ENCODE data around the gene RGS9. TPM values are rescaled to one million over a fixed set of nuclear protein-coding genes. Genes with fewer than 3 reads are reported as not detected.
"Not testable (repeated sequence)": the region's sequence is repeated elsewhere in the genome, so short reads cannot be mapped to it uniquely, and the experiment has no call there.

Gene RGS9
- total and polyA plus RNA-seq, 8 donors = 1.2 to 13.9 (median 3.4) TPM

DNA sequence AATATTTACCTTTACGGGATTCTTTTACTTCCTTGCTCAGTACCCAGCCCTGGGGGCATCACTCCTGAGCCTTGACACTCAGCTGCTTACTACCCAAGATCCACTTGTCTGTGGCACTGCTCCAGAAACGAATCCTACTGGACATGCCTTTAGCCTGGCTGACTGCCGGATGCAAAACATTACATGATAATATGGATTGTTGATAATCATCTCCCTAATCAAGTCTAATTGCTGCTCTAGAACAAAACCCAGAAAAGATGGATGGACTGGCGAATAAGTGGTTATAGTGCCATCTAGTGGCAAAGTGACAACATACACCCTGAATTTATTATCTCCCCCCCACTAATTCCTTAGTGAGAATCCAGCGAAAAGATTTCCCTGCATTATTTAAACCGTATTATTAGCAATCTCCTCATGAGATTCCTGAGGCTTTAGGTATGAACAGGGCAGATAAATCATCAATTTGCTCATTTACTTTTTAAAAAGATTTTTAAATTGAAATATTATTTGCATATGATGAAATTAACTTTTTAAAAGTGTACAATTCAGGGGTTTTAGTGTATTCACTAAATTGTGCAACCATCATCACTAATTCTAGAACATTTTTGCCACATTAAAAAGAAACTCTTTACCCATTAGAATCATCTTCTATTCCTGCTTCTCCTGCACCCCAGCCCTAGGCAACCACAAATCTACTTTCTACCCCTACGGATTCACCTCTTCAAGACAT, 61.6 kb downstream of the RGS9 start:
- ATAC-seq (peak in 3 of 4 donors; percentile 80 to 86 (median 84)), DNase-seq (peak in 2 of 6 donors; percentile 6 to 22), FAIRE-seq (peak; percentile 43)
- no peaks in the 10 kb centered on the region for H3K9me3 ChIP-seq
- 14 to 16% methylated on average over 7 of the region's 7 CpGs for WGBS, 2 donors
- TF ChIP-seq, protein P1, sequence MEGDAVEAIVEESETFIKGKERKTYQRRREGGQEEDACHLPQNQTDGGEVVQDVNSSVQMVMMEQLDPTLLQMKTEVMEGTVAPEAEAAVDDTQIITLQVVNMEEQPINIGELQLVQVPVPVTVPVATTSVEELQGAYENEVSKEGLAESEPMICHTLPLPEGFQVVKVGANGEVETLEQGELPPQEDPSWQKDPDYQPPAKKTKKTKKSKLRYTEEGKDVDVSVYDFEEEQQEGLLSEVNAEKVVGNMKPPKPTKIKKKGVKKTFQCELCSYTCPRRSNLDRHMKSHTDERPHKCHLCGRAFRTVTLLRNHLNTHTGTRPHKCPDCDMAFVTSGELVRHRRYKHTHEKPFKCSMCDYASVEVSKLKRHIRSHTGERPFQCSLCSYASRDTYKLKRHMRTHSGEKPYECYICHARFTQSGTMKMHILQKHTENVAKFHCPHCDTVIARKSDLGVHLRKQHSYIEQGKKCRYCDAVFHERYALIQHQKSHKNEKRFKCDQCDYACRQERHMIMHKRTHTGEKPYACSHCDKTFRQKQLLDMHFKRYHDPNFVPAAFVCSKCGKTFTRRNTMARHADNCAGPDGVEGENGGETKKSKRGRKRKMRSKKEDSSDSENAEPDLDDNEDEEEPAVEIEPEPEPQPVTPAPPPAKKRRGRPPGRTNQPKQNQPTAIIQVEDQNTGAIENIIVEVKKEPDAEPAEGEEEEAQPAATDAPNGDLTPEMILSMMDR (IDR thresholded peaks at IDR 0.05) = peak; percentile 64 to 75 (median 68)
- no peaks in the 10 kb centered on the region for H3K36me3 ChIP-seq
- intact Hi-C loops (cut with DNase I) = no loop called here
- H3K4me3 ChIP-seq = no peak overlapping the region
- no peak overlapping the region for H3K27ac ChIP-seq
- no peaks in the 10 kb centered on the region for H3K4me1 ChIP-seq
- H3K27me3 ChIP-seq = no peaks in the 10 kb centered on the region

GRCh38 chr17:65201331-65201730, 64.2 kb downstream of the RGS9 start:
- no peaks in the 10 kb centered on the region for H3K9me3 ChIP-seq
- intact Hi-C loops (cut with DNase I) = no loop called here
- DNase-seq (no peak), ATAC-seq (no peak), FAIRE-seq (no peak)
- no peaks in the 10 kb centered on the region for H3K27me3 ChIP-seq
- H3K4me1 ChIP-seq = no peaks in the 10 kb centered on the region
- no peak overlapping the region for H3K27ac ChIP-seq
- TF ChIP-seq, protein P1 (IDR thresholded peaks at IDR 0.05) = no peak
- H3K36me3 ChIP-seq = no peaks in the 10 kb centered on the region
- H3K4me3 ChIP-seq = no peak overlapping the region
- WGBS, 2 donors = 73 to 81% methylated on average over 10 of the region's 10 CpGs

DNA sequence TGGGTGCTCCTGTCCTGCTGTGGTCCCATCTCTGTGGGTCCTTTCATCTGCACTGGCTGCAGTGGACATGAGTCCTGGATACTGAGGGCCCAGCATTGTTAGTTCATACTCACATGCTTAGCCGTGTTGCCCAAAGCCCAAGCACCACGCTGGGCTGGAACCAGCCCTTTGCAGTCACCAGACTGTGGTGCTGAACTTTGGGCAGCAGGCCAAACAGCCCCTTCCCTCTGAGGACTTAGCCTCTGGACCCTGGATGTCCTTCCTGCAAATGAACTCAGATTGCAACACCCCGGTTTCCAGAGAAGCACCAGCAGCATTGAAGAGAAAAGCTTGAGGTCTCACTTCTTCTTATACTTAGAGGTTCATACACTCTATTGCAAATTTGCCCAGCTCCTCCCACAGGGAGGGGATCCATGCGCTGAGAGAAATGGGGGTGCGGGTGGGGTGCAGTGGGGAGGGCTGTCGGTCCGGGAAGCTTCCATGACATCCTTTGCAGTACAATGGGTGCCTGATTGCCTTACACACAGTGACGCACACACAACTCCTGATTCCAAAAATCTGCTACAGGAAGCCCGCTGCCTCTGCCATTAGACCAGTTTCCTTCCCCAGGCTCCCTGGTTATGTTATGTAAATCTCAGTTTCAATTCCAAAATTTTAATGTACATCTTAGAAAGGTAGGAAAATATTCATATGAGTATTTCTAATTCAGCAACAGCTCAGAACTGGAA, 65.8 kb downstream of the RGS9 start:
- Histone ChIP-seq H3K27me3 (no peaks in the 10 kb centered on the region), H3K9me3 (no peaks in the 10 kb centered on the region), H3K4me3 (no peak overlapping the region), H3K27ac (no peak overlapping the region), H3K4me1 (no peaks in the 10 kb centered on the region), H3K36me3 (no peaks in the 10 kb centered on the region)
- ATAC-seq (no peak), FAIRE-seq (no peak), DNase-seq (no peak)
- WGBS, 2 donors = 71 to 73% methylated on average over 9 of the region's 9 CpGs
- intact Hi-C loops (cut with DNase I) = no loop called here
- TF ChIP-seq, protein P1 (IDR thresholded peaks at IDR 0.05) = no peak

DNA sequence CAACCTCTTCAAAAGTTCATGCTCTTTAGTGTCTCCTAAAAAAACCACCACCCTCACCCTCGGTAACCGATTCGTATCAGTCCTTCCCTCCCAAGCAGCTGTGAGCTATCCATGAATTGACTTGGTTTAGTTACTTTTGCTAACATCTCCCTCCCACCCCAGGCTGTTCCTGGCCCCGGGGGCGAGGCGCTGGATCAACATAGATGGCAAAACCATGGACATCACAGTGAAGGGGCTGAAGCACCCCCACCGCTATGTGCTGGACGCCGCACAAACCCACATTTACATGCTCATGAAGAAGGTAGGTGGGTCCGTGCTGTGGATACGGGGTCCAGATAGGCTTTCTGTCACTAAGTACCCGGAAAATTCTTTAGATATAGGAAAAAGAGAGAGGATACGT, 66.8 kb downstream of the RGS9 start:
- FAIRE-seq = no peak
- Histone ChIP-seq H3K27me3 (no peaks in the 10 kb centered on the region), H3K27ac (no peak overlapping the region), H3K4me3 (no peak overlapping the region), H3K9me3 (no peaks in the 10 kb centered on the region), H3K4me1 (no peaks in the 10 kb centered on the region), H3K36me3 (no peaks in the 10 kb centered on the region)
- DNase-seq = no peak
- intact Hi-C loops (cut with DNase I) = no loop called here
- 82 to 90% methylated on average over 13 of the region's 13 CpGs for WGBS, 2 donors
- TF ChIP-seq, protein P1 (IDR thresholded peaks at IDR 0.05) = no peak
- ATAC-seq = no peak

GRCh38 chr17:65205655-65206054, 68.5 kb downstream of the RGS9 start:
- Histone ChIP-seq H3K36me3 (no peaks in the 10 kb centered on the region), H3K27ac (no peak overlapping the region), H3K27me3 (no peaks in the 10 kb centered on the region), H3K4me3 (no peak overlapping the region), H3K4me1 (no peaks in the 10 kb centered on the region), H3K9me3 (no peaks in the 10 kb centered on the region)
- intact Hi-C loops (cut with DNase I) = no loop called here
- DNase-seq (no peak), FAIRE-seq (peak; percentile 95), ATAC-seq (no peak)
- TF ChIP-seq, protein P1 (IDR thresholded peaks at IDR 0.05) = no peak

- DNase-seq = not testable (repeated sequence)
- WGBS, 2 donors = 59 to 62% methylated on average over 1 of the region's 1 CpG
Measured at GRCh38 chr17:65207448-65207847, 70.3 kb downstream of the RGS9 start.

More at GRCh38 chr17:65207448-65207847, 70.3 kb downstream of the RGS9 start:
- intact Hi-C loops (cut with DNase I); H3K4me1 ChIP-seq; H3K4me3 ChIP-seq; FAIRE-seq; H3K27ac ChIP-seq; H3K9me3 ChIP-seq; ATAC-seq; H3K36me3 ChIP-seq; H3K27me3 ChIP-seq: not testable (repeated sequence)

Measured in pancreas (tissue), 10 donors.